Peyer's patch (tissue), 4 donors: ENCODE measurements around the gene GPR176. TPM values are rescaled to one million over a fixed set of nuclear protein-coding genes. Genes with fewer than 3 reads are reported as not detected.

Source experiments
- DNase-seq, 3 donors: peaks; one replicate each; pipeline ENCODE4 v3.0.0-alpha.2; 2017 to 2019
- H3K27ac ChIP-seq, 4 donors: fragments of 200-600 bp; sonication (generic); one replicate each; pipeline ENCODE4 v1.5.1; 2016 to 2019
- H3K27me3 ChIP-seq, 2 donors: fragments of 200-600 bp; sonication (generic); one replicate each; pipeline ENCODE4 v1.5.1; 2019
- H3K36me3 ChIP-seq, 3 donors: fragments of 200-600 bp; sonication (generic); one replicate each; pipeline ENCODE4 v1.5.1; 2016 to 2019
- H3K4me1 ChIP-seq, 4 donors: fragments of 200-600 bp; sonication (generic); one replicate each; pipeline ENCODE4 v1.5.1; 2016 to 2019
- H3K4me3 ChIP-seq, 4 donors: fragments of 200-600 bp; sonication (generic); 1 replicate in 3 of 4; 2 replicates in 1 of 4; pipeline ENCODE4 v1.5.1; 2016 to 2019; ENCODE audit warnings: mild to moderate bottlenecking in 1 of 4
- H3K9me3 ChIP-seq, 4 donors: fragments of 200-600 bp; sonication (generic); one replicate each; pipeline ENCODE4 v1.5.1; 2016 to 2019; ENCODE audit warnings: mild to moderate bottlenecking in 1 of 4
- CTCF ChIP-seq, 6 experiments: fragments of 450-650 bp in 4 of 6; fragments of 200-600 bp in 2 of 6; sonication (generic) in 1 of 6; IDR thresholded peaks; one replicate each; pipeline ENCODE4 v1.5.1; 2017 to 2019; ENCODE audit warnings: antibody characterized with exemption in 6 of 6, mild to moderate bottlenecking in 3 of 6, moderate library complexity in 1 of 6
- POLR2A ChIP-seq, 2 donors: fragments of 450-650 bp; IDR thresholded peaks; one replicate each; pipeline ENCODE4 v1.5.1; 2017; ENCODE audit warnings: antibody characterized with exemption in 2 of 2, mild to moderate bottlenecking in 2 of 2, moderate library complexity in 2 of 2
- total RNA-seq, 4 donors: library from RNA; depleted of rRNA; stranded (reverse); fragments of >200 nt; gene quantifications; one replicate each; pipeline ENCODE4 v1.1.0, GENCODE V29; 2016

Gene GPR176
- total RNA-seq, 4 donors from 2014 or later = 0.88 to 4.3 (median 3.1) TPM

- H3K27ac ChIP-seq = no peak overlapping the region
- H3K9me3 ChIP-seq = no peaks in the 10 kb centered on the region
- no peak overlapping the region for H3K4me3 ChIP-seq
- no peaks in the 10 kb centered on the region for H3K27me3 ChIP-seq
- no peak for DNase-seq
- H3K36me3 ChIP-seq = no peaks in the 10 kb centered on the region
- no peak for TF ChIP-seq CTCF (IDR thresholded peaks at IDR 0.05)
- TF ChIP-seq POLR2A (IDR thresholded peaks at IDR 0.05) = no peak
- no peaks in the 10 kb centered on the region for H3K4me1 ChIP-seq
Observed at GRCh38 chr15:39808909-39809308, 111.2 kb downstream of the GPR176 start.

DNA sequence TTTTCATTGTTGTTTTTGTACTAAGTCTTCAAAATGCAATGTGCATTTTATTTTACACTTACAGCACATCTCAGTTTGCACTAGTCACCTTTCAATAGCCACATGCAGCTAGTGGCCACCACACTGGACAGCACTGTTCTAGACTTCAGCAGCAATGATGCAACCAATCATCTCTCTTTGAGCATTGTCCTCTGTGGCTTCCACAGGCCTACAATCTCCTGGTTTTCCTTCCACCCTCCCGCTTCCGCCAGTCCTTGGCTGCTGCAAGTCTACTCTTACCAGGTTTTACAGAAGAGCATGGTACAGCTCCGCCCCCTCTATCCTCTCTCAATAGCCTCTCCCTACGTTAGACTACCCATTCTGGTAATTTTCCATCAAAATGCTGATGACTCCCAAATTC lies 112.3 kb downstream of the GPR176 start:
- Histone ChIP-seq H3K36me3 (no peaks in the 10 kb centered on the region), H3K27ac (no peak overlapping the region), H3K4me3 (no peak overlapping the region), H3K9me3 (no peaks in the 10 kb centered on the region), H3K27me3 (no peaks in the 10 kb centered on the region), H3K4me1 (no peaks in the 10 kb centered on the region)
- TF ChIP-seq CTCF (IDR thresholded peaks at IDR 0.05) = no peak
- no peak for TF ChIP-seq POLR2A (IDR thresholded peaks at IDR 0.05)
- no peak for DNase-seq

GRCh38 chr15:39804026-39804425 lies 116.0 kb downstream of the GPR176 start:
- H3K27me3 ChIP-seq = no peaks in the 10 kb centered on the region
- H3K9me3 ChIP-seq = no peaks in the 10 kb centered on the region
- H3K36me3 ChIP-seq = no peaks in the 10 kb centered on the region
- H3K4me3 ChIP-seq = no peak overlapping the region
- no peak for TF ChIP-seq POLR2A (IDR thresholded peaks at IDR 0.05)
- TF ChIP-seq CTCF (IDR thresholded peaks at IDR 0.05) = no peak
- no peak for DNase-seq
- H3K27ac ChIP-seq = no peak overlapping the region
- H3K4me1 ChIP-seq = no peaks in the 10 kb centered on the region

DNA sequence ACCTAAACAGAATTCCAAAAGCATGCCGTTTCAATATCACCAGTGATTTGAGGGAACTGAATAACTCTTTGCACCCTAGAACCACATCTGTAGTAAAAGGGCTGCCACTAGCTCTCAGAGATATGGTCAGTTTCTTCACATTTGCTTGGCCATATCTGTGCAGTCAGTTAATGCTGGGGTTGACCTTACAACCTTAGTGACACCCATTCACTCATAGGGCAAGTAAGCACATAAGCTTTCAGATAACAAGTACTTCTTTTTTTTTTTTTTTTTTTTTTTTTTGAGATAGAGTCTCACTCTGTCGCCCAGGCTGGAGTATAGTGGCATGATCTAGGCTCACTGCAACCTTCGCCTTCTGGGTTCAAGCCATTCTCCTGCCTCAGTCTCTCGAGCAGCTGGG lies 117.0 kb downstream of the GPR176 start:
- H3K36me3 ChIP-seq = no peaks in the 10 kb centered on the region
- no peak for DNase-seq
- no peaks in the 10 kb centered on the region for H3K27me3 ChIP-seq
- H3K4me3 ChIP-seq = no peak overlapping the region
- H3K27ac ChIP-seq = no peak overlapping the region
- H3K4me1 ChIP-seq = no peaks in the 10 kb centered on the region
- TF ChIP-seq CTCF (IDR thresholded peaks at IDR 0.05) (no peak), POLR2A (IDR thresholded peaks at IDR 0.05) (no peak)
- no peaks in the 10 kb centered on the region for H3K9me3 ChIP-seq

DNA sequence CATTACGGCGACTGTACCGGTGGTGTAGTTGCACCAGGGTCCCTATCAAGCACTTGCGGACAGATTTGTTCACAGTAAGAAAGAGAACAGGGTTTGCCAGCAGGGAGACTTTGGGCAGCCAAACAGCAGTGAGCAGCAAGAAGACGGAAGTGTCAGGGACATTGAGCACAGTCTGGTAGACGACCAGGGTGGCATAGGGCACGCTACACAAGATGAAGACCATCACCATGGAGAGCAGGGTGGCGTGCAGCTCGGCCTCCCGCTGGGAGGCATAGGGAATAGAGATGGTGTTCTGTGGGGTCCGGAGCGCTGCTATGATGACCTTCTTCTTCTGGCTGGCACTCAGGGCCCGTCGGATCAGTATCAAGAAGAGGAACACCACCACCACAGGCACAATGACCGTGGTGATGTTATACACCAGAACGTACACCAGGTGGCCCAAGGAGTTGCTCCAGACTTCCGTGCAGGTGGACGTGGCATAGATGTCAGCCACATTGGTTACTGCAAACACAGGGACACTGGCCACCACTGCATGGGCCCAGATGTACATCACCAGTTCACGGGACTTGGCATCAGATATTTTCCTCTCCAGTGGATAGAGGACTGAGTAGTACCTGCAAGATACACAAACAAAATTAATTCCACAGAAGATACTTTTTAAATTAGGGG lies 118.3 kb downstream of the GPR176 start:
- peak in 1 of 3 donors; percentile 57 for DNase-seq
- Histone ChIP-seq H3K4me3 (no peak overlapping the region), H3K4me1 (no peaks in the 10 kb centered on the region), H3K9me3 (no peaks in the 10 kb centered on the region), H3K27me3 (no peaks in the 10 kb centered on the region), H3K27ac (no peak overlapping the region), H3K36me3 (no peaks in the 10 kb centered on the region)
- TF ChIP-seq CTCF (IDR thresholded peaks at IDR 0.05) (peak in 5 of 6 experiments; percentile 17 to 50 (median 40)), POLR2A (IDR thresholded peaks at IDR 0.05) (no peak)
